ENCODE results near the gene SHCBP1L. TPM values are rescaled to one million over a fixed set of nuclear protein-coding genes. Genes with fewer than 3 reads are reported as not detected.

SHCBP1L gene
- total RNA-seq, 1 donor from 2014 or later, result not detected

DNA sequence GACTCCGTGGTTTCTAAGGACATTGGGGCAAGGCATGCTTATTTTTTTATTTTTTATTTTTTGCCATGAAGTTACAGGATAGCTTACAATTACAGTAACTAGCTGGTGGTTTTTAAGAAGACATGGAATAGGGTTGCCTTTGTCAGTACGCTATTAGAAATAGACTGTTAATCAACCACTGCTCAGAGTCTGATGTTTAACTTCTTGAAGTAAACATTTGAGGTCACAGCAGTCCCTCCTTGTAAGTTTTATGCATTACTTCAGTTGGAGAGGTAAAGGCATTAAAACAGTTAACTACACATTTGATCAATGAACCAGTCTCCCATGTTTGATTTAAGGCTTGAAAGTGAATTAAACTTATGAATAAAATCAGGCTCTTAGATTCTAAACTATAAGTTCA lies 19.3 kb upstream of the SHCBP1L start:
- Mint-ChIP-seq H3K9me3 (ENCODE audit: unreplicated experiment) (no peaks in the 10 kb centered on the region), H3K27me3 (ENCODE audit: unreplicated experiment) (no peaks in the 10 kb centered on the region), H3K4me1 (ENCODE audit: low read depth, unreplicated experiment) (no peaks in the 10 kb centered on the region), H3K36me3 (ENCODE audit: unreplicated experiment) (no peaks in the 10 kb centered on the region), H3K4me3 (ENCODE audit: unreplicated experiment) (no peak overlapping the region), H3K27ac (ENCODE audit: unreplicated experiment) (no peak overlapping the region)
- no peak for DNase-seq
- no peak for TF ChIP-seq CTCF (IDR thresholded peaks at IDR 0.05; ENCODE audit: partially characterized antibody, unreplicated experiment)

- Mint-ChIP-seq H3K4me3 (ENCODE audit: unreplicated experiment) (no peak overlapping the region), H3K4me1 (ENCODE audit: low read depth, unreplicated experiment) (no peaks in the 10 kb centered on the region), H3K27me3 (ENCODE audit: unreplicated experiment) (no peaks in the 10 kb centered on the region), H3K27ac (ENCODE audit: unreplicated experiment) (no peak overlapping the region), H3K9me3 (ENCODE audit: unreplicated experiment) (no peaks in the 10 kb centered on the region), H3K36me3 (ENCODE audit: unreplicated experiment) (no peaks in the 10 kb centered on the region)
- no peak for DNase-seq
- TF ChIP-seq CTCF (IDR thresholded peaks at IDR 0.05; ENCODE audit: partially characterized antibody, unreplicated experiment), result no peak
Measured at GRCh38 chr1:182971219-182971618, 18.3 kb upstream of the SHCBP1L start.

GRCh38 chr1:182968836-182969734 lies 16.1 kb upstream of the SHCBP1L start:
- H3K27ac Mint-ChIP-seq (ENCODE audit: unreplicated experiment), result no peak overlapping the region
- no peaks in the 10 kb centered on the region for H3K36me3 Mint-ChIP-seq (ENCODE audit: unreplicated experiment)
- no peaks in the 10 kb centered on the region for H3K9me3 Mint-ChIP-seq (ENCODE audit: unreplicated experiment)

GRCh38 chr1:182968151-182968741 lies 15.3 kb upstream of the SHCBP1L start:
- H3K27me3 Mint-ChIP-seq (ENCODE audit: unreplicated experiment), result no peaks in the 10 kb centered on the region
- H3K36me3 Mint-ChIP-seq (ENCODE audit: unreplicated experiment), result no peaks in the 10 kb centered on the region
- H3K4me1 Mint-ChIP-seq (ENCODE audit: low read depth, unreplicated experiment), result no peaks in the 10 kb centered on the region
- no peak for DNase-seq
- TF ChIP-seq CTCF (IDR thresholded peaks at IDR 0.05; ENCODE audit: partially characterized antibody, unreplicated experiment), result no peak
- no peak overlapping the region for H3K27ac Mint-ChIP-seq (ENCODE audit: unreplicated experiment)
- no peak overlapping the region for H3K4me3 Mint-ChIP-seq (ENCODE audit: unreplicated experiment)
- H3K9me3 Mint-ChIP-seq (ENCODE audit: unreplicated experiment), result no peaks in the 10 kb centered on the region

More at GRCh38 chr1:182968836-182969734, 16.1 kb upstream of the SHCBP1L start:
- no peak for DNase-seq
- no peak overlapping the region for H3K4me3 Mint-ChIP-seq (ENCODE audit: unreplicated experiment)
- no peak for TF ChIP-seq CTCF (IDR thresholded peaks at IDR 0.05; ENCODE audit: partially characterized antibody, unreplicated experiment)
- H3K4me1 Mint-ChIP-seq (ENCODE audit: low read depth, unreplicated experiment), result no peaks in the 10 kb centered on the region
- H3K27me3 Mint-ChIP-seq (ENCODE audit: unreplicated experiment), result no peaks in the 10 kb centered on the region

DNA sequence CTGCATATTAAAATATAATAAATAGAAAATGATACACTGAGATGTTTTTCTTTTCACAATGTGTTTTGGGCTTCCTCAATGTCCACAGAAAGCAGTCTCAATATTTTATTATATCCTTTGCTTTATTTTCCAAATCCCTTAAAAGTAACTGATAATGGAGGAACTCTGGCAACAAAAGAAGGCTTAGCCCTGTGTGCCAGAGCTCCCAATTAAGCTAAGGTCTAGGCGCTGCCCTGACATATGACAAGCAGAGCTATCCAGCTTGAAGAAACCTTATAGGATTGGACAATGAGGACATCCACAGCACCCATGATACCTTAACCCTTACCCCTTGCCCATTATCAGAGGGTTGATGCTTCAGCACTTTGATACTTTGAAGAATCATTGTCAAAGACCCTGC lies 12.9 kb upstream of the SHCBP1L start:
- H3K36me3 Mint-ChIP-seq (ENCODE audit: unreplicated experiment), result no peaks in the 10 kb centered on the region
- TF ChIP-seq CTCF (IDR thresholded peaks at IDR 0.05; ENCODE audit: partially characterized antibody, unreplicated experiment), result no peak
- no peaks in the 10 kb centered on the region for H3K9me3 Mint-ChIP-seq (ENCODE audit: unreplicated experiment)
- no peak for DNase-seq
- H3K4me1 Mint-ChIP-seq (ENCODE audit: low read depth, unreplicated experiment), result peaks cover 7% of the 10 kb centered on the region
- H3K4me3 Mint-ChIP-seq (ENCODE audit: unreplicated experiment), result no peak overlapping the region
- H3K27me3 Mint-ChIP-seq (ENCODE audit: unreplicated experiment), result no peaks in the 10 kb centered on the region
- no peak overlapping the region for H3K27ac Mint-ChIP-seq (ENCODE audit: unreplicated experiment)
